Measurements from ENCODE around the gene CCND3.
"Not testable (repeated sequence)": the region's sequence is repeated elsewhere in the genome, so short reads cannot be mapped to it uniquely, and the experiment has no call there.

Gene CCND3

DNA sequence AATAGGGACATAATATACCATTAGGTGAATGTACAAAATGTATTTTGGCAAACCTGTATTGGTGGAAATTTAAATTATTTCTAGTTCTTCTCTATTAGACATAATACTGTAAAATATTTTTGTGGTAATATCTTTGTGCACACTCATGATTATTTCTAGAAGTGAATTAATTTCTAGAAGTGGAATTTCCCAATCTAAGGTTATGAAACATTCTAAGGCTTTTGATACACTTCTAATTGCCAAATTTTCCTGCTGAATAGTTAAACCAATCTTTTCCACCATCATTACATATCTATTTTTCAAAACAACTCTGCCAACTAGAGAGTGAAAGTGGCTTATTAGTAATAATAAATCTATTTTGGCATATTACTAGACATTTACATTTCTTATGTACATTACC, 1.8 kb upstream of the CCND3 start:
- H3K36me3 ChIP-seq = no peaks in the 10 kb centered on the region
- H3K27me3 ChIP-seq = no peaks in the 10 kb centered on the region
- TF ChIP-seq, protein P1, sequence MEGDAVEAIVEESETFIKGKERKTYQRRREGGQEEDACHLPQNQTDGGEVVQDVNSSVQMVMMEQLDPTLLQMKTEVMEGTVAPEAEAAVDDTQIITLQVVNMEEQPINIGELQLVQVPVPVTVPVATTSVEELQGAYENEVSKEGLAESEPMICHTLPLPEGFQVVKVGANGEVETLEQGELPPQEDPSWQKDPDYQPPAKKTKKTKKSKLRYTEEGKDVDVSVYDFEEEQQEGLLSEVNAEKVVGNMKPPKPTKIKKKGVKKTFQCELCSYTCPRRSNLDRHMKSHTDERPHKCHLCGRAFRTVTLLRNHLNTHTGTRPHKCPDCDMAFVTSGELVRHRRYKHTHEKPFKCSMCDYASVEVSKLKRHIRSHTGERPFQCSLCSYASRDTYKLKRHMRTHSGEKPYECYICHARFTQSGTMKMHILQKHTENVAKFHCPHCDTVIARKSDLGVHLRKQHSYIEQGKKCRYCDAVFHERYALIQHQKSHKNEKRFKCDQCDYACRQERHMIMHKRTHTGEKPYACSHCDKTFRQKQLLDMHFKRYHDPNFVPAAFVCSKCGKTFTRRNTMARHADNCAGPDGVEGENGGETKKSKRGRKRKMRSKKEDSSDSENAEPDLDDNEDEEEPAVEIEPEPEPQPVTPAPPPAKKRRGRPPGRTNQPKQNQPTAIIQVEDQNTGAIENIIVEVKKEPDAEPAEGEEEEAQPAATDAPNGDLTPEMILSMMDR (IDR thresholded peaks at IDR 0.05) = no peak
- peaks cover 0 to 40% (median 24%) of the 10 kb centered on the region in 4 donors for H3K4me1 ChIP-seq
- no peak for DNase-seq
- H3K27ac ChIP-seq = no peak overlapping the region
- intact Hi-C loops (cut with DNase I; ENCODE audit: low total_unique reads) = no loop called here
- no peak overlapping the region for H3K4me3 ChIP-seq
- H3K9me3 ChIP-seq = no peaks in the 10 kb centered on the region

DNA sequence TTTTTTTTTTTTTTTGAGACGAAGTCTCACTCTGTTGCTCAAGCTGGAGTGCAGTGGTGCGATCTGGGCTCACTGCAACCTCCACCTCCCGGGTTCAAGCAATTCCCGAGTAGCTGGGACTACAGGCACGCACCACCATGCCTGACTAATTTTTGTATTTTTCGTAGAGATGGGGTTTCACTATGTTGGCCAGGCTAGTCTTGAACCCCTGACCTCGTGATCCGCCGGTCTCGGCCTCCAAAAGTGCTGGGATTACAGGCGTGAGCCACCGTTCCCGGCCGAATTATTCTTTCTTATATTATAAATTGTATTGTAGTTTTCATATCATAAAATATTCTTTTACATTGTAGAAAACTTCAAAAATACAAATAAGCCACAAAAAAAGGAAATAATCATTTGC, 1.3 kb upstream of the CCND3 start:
- H3K27ac ChIP-seq; H3K4me3 ChIP-seq; H3K9me3 ChIP-seq; H3K27me3 ChIP-seq; H3K36me3 ChIP-seq; DNase-seq; intact Hi-C loops (cut with DNase I; ENCODE audit: low total_unique reads): not testable (repeated sequence)
- peaks cover 0 to 42% (median 24%) of the 10 kb centered on the region in 4 donors for H3K4me1 ChIP-seq

DNA sequence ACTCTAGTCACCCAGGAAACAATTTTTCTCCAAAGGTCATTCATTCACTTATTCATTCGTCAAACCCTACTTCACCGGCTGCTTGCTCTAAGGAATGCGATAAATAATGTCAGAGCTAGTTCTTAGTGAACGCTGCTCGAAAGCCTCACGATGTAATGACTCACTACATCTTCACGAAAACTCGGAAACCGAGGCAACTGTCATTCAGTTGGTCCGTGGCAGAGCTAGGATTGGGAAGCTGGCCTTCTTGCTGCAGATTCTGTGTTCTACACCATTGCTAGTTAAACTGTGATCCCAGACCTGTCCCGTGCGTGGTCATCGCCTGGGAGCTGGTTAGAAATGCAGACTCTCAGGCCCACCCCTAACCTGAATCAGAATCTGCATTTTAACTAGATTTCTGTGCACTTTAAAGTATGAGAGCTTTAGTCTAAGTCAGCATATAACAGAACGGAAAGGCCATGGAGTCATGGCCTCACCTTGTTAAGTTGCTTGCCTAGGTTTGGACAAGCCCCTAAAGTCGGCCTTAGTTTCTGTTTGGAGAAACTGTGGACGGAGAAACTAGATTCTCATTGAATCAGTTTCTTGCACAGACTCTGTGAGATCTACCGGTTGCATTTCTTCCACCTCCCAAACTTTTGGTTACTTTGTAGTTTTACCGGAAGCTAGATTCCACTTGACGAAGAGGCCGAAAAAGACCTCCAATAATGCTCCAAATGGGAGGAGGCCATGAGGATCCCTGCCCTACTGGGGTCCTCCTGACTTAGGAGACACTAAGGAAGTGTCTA, 651 bp upstream of the CCND3 start:
- TF ChIP-seq, protein P1 (IDR thresholded peaks at IDR 0.05) = no peak
- peaks cover 0 to 7% (median 0%) of the 10 kb centered on the region in 3 donors for H3K36me3 ChIP-seq
- no peak for DNase-seq
- intact Hi-C loops (cut with DNase I; ENCODE audit: low total_unique reads) = no loop called here
- H3K4me1 ChIP-seq = peaks cover 0 to 45% (median 24%) of the 10 kb centered on the region in 4 donors
- no peaks in the 10 kb centered on the region for H3K9me3 ChIP-seq
- peak overlapping the region; percentile 77 to 78 for H3K4me3 ChIP-seq
- no peaks in the 10 kb centered on the region for H3K27me3 ChIP-seq
- peak overlapping the region; percentile 58 to 60 for H3K27ac ChIP-seq

DNA sequence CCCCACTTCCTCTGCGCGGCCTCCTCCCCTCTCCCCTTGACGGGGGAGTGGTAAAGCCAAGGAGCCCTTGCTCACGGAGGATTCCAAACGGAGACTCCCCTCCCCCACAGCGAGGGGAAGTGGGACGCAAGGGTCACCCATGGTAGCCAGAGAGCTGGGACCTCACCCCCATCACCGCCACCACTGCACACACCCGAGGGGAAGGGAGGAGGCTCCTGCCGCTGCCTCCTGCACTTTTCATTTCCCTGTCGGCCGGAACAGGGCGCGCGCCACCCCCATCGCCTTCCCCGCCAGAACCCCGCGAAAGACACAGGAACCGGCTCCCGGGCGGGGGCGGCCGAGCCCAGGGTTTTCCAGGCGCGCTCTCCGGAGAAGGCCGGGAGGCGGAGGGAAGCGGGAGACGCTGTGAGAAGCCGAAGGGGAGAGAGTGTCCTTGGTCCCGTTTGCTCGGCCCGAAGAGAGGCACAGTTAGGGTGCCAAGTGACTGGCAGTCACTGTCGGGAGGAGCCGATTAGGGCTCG, 789 bp downstream of the CCND3 start:
- no peaks in the 10 kb centered on the region for H3K9me3 ChIP-seq
- TF ChIP-seq, protein P1 (IDR thresholded peaks at IDR 0.05) = no peak
- peak in 1 of 2 donors; percentile 71 for DNase-seq
- peaks cover 3 to 21% (median 3%) of the 10 kb centered on the region in 3 donors for H3K36me3 ChIP-seq
- peak overlapping the region; percentile 77 to 78 for H3K4me3 ChIP-seq
- intact Hi-C loops (cut with DNase I; ENCODE audit: low total_unique reads) = loop anchor here (2.0 kb wide), 1 partner anchor 104 kb away; no protein-coding TSS in a partner anchor
- peaks cover 0 to 57% (median 24%) of the 10 kb centered on the region in 4 donors for H3K4me1 ChIP-seq
- H3K27ac ChIP-seq = peak overlapping the region; percentile 60 to 76
- H3K27me3 ChIP-seq = no peaks in the 10 kb centered on the region

DNA sequence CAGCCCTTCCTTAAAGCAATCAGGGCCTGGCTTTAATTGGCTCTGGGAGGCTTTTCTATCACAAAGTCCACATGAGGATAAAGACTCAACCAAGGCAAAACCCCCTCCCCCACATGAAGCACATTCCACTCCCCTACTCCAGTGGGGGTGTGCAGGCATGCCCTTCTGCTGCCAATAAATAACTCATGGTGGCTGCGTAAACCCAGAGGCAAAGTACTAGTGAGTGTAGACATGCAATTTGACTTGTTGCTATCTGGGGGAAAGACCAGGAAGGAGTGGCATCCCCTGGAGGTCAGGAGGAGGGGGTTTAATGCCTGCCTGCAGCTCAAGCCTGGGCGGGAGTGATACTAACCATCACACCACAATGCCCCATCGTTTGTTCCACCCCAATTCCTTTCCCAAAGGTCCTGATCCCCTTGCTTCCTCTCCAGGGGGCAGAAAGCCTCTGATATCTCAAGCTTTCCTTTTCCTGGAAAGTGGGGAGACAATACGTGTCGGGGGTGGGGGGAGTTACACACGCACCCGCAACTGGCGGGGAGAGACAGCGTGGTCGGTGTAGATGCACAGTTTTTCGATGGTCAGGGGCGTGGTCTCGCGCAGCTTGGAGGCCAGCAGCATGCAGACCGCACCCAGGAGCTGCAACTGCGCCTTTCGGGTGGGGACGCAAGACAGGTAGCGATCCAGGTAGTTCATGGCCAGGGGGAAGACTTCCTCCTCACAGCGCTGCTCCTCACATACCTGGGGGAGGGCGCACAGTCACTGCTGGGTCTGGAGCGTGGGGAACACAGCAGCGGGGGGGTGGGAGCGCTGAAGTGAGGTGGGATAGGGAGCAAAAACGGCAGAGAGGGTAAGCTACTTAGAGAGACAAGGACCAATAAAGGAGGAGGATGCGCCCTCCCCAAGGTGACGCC, 1.5 kb downstream of the CCND3 start:
- DNase-seq = no peak
- no peaks in the 10 kb centered on the region for H3K27me3 ChIP-seq
- H3K36me3 ChIP-seq = peaks cover 9 to 29% (median 10%) of the 10 kb centered on the region in 3 donors
- intact Hi-C loops (cut with DNase I; ENCODE audit: low total_unique reads) = loop anchor here (2.0 to 10.0 kb wide), 2 partner anchors 105 to 285 kb away; no protein-coding TSS in a partner anchor
- H3K9me3 ChIP-seq = no peaks in the 10 kb centered on the region
- peak overlapping the region; percentile 60 to 76 for H3K27ac ChIP-seq
- H3K4me3 ChIP-seq = peak overlapping the region; percentile 77 to 78
- H3K4me1 ChIP-seq = peaks cover 0 to 57% (median 24%) of the 10 kb centered on the region in 4 donors
- TF ChIP-seq, protein P1 (IDR thresholded peaks at IDR 0.05) = no peak
